ENCODE data around the gene B4GALT5. TPM values are rescaled to one million over a fixed set of nuclear protein-coding genes. Genes with fewer than 3 reads are reported as not detected.
"Not testable (repeated sequence)": the region's sequence is repeated elsewhere in the genome, so short reads cannot be mapped to it uniquely, and the experiment has no call there.

Gene B4GALT5
- polyA plus RNA-seq, 1 of the 3 experiments (the other 2 are of a cell fraction), result 35.1 TPM

GRCh38 chr20:49707118-49707517 is 6.6 kb downstream of the B4GALT5 start (continued):
- no peak for TF ChIP-seq REST (IDR thresholded peaks at IDR 0.05; ENCODE audit: low read depth, low read length)
- TF ChIP-seq YY1 (IDR thresholded peaks at IDR 0.05; ENCODE audit: low read depth), result no peak
- no peak for TF ChIP-seq RCOR1 (IDR thresholded peaks at IDR 0.05; ENCODE audit: low read length)
- no peak for TF ChIP-seq FOXM1 (IDR thresholded peaks at IDR 0.05; ENCODE audit: low read depth)
- no peak for TF ChIP-seq NFIC (IDR thresholded peaks at IDR 0.05; ENCODE audit: borderline replicate concordance)
- TF ChIP-seq SMC3 (IDR thresholded peaks at IDR 0.05; ENCODE audit: low read depth, low read length), result no peak
- TF ChIP-seq, protein P1, sequence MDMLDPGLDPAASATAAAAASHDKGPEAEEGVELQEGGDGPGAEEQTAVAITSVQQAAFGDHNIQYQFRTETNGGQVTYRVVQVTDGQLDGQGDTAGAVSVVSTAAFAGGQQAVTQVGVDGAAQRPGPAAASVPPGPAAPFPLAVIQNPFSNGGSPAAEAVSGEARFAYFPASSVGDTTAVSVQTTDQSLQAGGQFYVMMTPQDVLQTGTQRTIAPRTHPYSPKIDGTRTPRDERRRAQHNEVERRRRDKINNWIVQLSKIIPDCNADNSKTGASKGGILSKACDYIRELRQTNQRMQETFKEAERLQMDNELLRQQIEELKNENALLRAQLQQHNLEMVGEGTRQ (IDR thresholded peaks at IDR 0.05; ENCODE audit: borderline replicate concordance, low read depth, low read length), result no peak
- TF ChIP-seq, protein P2, sequence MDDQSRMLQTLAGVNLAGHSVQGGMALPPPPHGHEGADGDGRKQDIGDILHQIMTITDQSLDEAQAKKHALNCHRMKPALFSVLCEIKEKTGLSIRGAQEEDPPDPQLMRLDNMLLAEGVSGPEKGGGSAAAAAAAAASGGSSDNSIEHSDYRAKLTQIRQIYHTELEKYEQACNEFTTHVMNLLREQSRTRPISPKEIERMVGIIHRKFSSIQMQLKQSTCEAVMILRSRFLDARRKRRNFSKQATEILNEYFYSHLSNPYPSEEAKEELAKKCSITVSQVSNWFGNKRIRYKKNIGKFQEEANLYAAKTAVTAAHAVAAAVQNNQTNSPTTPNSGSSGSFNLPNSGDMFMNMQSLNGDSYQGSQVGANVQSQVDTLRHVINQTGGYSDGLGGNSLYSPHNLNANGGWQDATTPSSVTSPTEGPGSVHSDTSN (IDR thresholded peaks at IDR 0.05), result no peak
- TF ChIP-seq, protein P3, sequence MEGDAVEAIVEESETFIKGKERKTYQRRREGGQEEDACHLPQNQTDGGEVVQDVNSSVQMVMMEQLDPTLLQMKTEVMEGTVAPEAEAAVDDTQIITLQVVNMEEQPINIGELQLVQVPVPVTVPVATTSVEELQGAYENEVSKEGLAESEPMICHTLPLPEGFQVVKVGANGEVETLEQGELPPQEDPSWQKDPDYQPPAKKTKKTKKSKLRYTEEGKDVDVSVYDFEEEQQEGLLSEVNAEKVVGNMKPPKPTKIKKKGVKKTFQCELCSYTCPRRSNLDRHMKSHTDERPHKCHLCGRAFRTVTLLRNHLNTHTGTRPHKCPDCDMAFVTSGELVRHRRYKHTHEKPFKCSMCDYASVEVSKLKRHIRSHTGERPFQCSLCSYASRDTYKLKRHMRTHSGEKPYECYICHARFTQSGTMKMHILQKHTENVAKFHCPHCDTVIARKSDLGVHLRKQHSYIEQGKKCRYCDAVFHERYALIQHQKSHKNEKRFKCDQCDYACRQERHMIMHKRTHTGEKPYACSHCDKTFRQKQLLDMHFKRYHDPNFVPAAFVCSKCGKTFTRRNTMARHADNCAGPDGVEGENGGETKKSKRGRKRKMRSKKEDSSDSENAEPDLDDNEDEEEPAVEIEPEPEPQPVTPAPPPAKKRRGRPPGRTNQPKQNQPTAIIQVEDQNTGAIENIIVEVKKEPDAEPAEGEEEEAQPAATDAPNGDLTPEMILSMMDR (IDR thresholded peaks at IDR 0.05), result no peak
- no peak for TF ChIP-seq MEF2A (IDR thresholded peaks at IDR 0.05; ENCODE audit: borderline replicate concordance, low read depth)
- no peak for TF ChIP-seq MXI1 (IDR thresholded peaks at IDR 0.05; ENCODE audit: low read depth, low read length)

DNA sequence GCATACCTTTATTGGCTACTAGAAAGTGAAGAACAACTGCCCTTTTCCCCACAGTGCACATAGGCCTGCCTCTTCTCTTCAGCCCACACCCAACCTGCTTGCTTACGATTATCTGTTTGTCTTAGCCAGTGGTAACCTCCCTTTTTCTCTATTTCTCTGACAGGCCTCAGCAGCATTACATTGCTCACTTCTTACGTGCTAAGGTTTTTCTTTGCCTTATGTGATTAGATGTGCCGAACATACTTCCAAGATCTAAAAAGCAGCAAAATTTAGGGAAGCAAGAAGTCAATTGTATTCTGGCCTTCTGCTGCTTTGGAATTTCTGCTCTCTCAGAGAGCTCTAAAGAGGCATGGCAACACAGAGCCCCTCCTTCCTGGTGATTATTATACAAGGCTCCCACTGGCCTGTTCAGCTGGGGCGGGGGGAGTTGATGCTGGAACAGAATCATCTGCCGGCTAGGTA is 7.0 kb downstream of the B4GALT5 start:
- 68% methylated on average over 5 of the region's 5 CpGs for whole genome bisulfite sequencing (ENCODE audit: low lambda C conversion rate)
- Histone ChIP-seq H3K9me3 (no peaks in the 10 kb centered on the region), H3K9me2 (no peaks in the 10 kb centered on the region), H2AFZ (ENCODE audit: low read depth) (no peak overlapping the region), H3K4me1 (ENCODE audit: control insufficient read depth in 1 of 2, insufficient read depth in 2 of 2, low read depth in 1 of 2, low read length in 1 of 2) (peaks cover 2 to 18% of the 10 kb centered on the region in 2 experiments; a peak in 3 of 4 replicates), H3K79me2 (ENCODE audit: insufficient read depth) (peaks cover 100% of the 10 kb centered on the region), H3K9ac (no peak overlapping the region), H3K27me3 (ENCODE audit: insufficient read depth) (no peaks in the 10 kb centered on the region), H3K4me3 (ENCODE audit: low read depth in 2 of 2, low read length in 1 of 2) (no peak overlapping the region), H3F3A (replicated peaks; ENCODE audit: insufficient read depth) (no peaks in the 10 kb centered on the region), H3K4me2 (no peak overlapping the region), H4K20me1 (ENCODE audit: insufficient read depth) (peaks cover 56% of the 10 kb centered on the region), H3K36me3 (replicated peaks in 1 of 2; ENCODE audit: control insufficient read depth in 1 of 2, insufficient read depth in 2 of 2, low read length in 1 of 2) (no peaks in the 10 kb centered on the region), H3K27ac (ENCODE audit: low read depth in 2 of 2, low read length in 1 of 2) (no peak overlapping the region)
- no peak for DNase-seq
- no peak for TF ChIP-seq EZH2phosphoT487 (IDR thresholded peaks at IDR 0.05; ENCODE audit: borderline replicate concordance, low read depth)
- POLR2A ChIA-PET, result interaction anchor here (0.6 kb wide), 1 partner anchor 65 kb away, joined by 3 read pairs; no protein-coding TSS in a partner anchor
- CTCF ChIA-PET, result interaction anchor here (0.6 to 1.3 kb wide), 3 partner anchors 96 to 139 kb away, joined by 3 to 4 read pairs (median 3); no protein-coding TSS in a partner anchor

DNA sequence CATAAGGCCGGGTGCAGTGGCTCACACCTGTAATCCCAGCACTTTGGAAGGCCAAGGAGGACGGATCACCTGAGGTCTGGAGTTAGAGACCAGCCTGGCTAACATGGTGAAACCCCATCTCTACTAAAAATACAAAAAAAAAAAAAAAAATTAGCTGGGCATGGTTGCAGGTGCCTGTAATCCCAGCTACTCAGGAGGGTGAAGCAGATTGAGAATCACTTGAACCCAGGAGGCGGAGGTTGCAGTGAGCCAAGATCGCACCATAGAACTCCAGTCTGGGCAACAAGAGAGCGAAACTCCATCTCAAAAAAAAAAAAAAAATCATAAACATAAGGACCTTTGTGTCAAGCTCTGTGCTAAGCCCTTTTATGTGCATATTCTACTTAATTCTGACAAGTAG is 7.8 kb downstream of the B4GALT5 start:
- not testable (repeated sequence) for H3K4me3 ChIP-seq (ENCODE audit: low read depth in 2 of 2, low read length in 1 of 2); H3K27me3 ChIP-seq (ENCODE audit: insufficient read depth); H3K27ac ChIP-seq (ENCODE audit: low read depth in 2 of 2, low read length in 1 of 2); DNase-seq; H2AFZ ChIP-seq (ENCODE audit: low read depth); H3K9me2 ChIP-seq; H3F3A ChIP-seq (replicated peaks; ENCODE audit: insufficient read depth); H3K9me3 ChIP-seq; H3K4me2 ChIP-seq; H3K9ac ChIP-seq; H3K36me3 ChIP-seq (replicated peaks in 1 of 2; ENCODE audit: control insufficient read depth in 1 of 2, insufficient read depth in 2 of 2, low read length in 1 of 2)
- peaks cover 9 to 23% of the 10 kb centered on the region in 2 experiments; a peak in 3 of 4 replicates for H3K4me1 ChIP-seq (ENCODE audit: control insufficient read depth in 1 of 2, insufficient read depth in 2 of 2, low read depth in 1 of 2, low read length in 1 of 2)
- WGBS (ENCODE audit: low lambda C conversion rate), result 89% methylated on average over 5 of the region's 5 CpGs
- ChIA-PET CTCF (interaction anchor here (0.6 to 0.9 kb wide), 2 partner anchors 101 to 140 kb away, joined by 3 to 4 read pairs; no protein-coding TSS in a partner anchor), POLR2A (interaction anchor here (0.6 kb wide), 1 partner anchor 64 kb away, joined by 3 read pairs; no protein-coding TSS in a partner anchor)
- H3K79me2 ChIP-seq (ENCODE audit: insufficient read depth), result peaks cover 100% of the 10 kb centered on the region
- peaks cover 49% of the 10 kb centered on the region for H4K20me1 ChIP-seq (ENCODE audit: insufficient read depth)

Measured in SK-N-SH (cell line).